GM21360 (cell line): ENCODE results near the gene TENM4.

Experiments
- ATAC-seq: cut with Tn5 transposase; IDR thresholded peaks from one replicate; pipeline ENCODE4 v1.9.1; 2021; ENCODE audit warnings: mild to moderate bottlenecking, moderate library complexity; ENCODE audit not compliant: unreplicated experiment

The TENM4 gene

GRCh38 chr11:78782725-78783124, 658.1 kb downstream of the TENM4 start:
- ATAC-seq: no peak

DNA sequence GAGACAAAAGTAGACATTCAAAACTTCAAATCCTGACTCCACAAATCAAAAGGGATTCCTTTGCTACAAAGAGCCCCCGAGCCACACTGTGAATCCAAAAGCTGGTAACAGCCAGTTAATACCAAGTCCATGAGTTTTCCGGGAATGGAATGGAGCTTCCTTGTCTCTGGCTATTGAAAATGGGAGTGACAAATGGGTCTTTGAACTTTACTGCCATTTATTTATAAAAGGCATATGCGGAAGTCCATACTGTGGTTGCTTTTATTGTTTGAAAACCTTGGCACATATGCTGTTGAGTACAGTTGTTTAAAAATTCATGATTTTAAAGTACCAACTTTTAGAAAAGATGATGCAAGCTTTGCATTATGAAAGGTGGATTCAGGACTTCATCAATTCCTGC, 659.9 kb downstream of the TENM4 start:
- no peak for ATAC-seq

GRCh38 chr11:78773492-78773891, 667.3 kb downstream of the TENM4 start:
- no peak for ATAC-seq

DNA sequence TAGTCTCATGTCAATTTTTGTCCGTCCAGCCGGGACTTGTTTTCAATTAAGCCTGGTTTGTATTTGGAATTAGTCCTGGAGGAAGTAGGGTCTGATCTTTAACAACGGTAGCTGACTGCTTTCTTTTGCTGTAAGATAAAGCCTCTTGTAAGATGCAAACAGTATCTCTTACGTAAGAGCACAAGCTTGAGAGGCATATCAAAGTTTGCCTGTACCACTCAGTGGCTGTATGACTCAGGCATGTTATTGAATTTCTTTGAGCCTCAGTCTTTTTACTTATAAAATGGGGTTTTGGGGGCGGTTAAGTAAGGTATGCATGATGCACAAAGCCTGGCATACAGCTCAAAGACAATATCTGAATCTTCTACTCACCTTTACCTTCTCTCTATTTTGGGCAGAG, 667.8 kb downstream of the TENM4 start:
- ATAC-seq: no peak

DNA sequence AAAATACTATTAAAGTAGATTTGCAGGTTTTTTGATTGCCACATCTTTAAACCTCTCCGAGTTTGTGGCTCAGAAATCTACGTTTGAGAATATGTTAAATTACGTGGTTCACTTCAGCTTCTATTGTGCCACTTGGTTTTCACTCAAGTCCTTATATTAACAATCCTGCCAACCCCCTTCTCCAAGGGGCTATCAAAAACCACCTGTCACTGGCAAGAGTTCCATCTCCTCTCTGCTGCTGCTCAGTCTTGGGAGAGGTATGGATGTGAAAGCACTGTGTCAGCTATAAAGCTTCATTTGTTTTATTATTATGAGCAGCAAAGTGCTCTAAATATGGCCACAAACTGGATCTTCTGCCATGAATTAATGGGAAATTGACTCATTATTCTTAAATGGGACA, 668.6 kb downstream of the TENM4 start:
- no peak for ATAC-seq

GRCh38 chr11:78770931-78771330, 669.9 kb downstream of the TENM4 start:
- ATAC-seq: no peak

DNA sequence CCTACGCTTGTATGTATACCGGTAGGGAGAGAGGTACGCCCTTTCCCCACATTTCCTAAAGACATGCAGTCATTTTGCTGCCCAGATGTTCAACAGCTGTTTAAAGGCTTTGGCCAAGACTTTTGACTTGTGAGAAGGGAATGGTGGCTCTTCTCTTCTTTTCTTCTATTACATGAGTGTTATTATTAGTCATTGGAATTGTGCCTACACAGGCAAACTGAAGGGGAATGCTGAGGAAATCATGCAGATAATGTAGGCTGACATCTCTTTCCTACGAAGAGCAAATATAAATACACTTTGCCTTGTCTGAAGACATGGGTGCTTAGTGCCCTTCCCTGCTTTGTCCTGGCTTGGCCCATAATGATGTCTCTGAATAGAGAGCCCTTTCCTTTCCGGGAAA, 671.9 kb downstream of the TENM4 start:
- no peak for ATAC-seq

- no peak for ATAC-seq
Observed at GRCh38 chr11:78768345-78768744, 672.5 kb downstream of the TENM4 start.

DNA sequence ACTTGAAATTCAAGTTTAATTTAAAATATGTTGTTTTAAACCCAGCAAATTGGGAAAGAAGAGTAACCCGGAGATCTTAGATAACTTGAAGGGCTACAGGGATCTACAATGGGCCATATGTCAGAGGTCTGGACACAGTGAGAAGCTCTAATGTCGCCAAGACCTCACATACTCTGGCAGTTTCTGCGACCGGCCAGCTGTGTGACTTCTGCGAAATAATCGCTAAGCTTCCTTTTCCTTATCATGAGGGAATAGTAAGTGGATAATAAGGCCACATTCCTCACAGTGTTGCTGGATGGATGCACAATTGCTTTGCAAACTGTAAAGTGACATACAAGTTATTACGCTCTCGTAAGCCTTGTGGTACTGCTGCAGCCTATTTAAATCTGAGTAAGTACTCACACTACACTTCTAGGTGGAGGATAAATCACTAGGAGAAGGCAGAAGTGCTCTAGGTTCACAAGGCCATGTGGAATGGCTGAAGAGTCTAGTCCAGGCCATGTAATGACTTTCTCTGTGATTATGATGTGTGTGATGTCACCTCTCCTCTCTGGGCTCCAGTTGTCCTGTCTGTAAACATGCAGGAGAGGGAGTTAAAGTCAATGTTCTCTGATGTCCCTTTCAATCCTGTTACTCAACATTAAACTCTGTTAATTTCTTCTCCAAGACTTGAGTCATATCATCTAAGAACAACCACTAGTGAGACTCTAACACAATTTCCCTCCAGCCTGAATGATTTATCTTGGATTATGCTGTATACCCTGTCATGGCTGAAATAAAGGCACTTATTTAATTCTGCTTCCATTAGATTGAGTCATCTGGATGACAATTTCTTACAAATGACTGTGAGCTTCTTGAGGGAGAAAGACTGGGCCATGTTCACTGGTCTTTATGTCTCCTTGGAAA, 673.5 kb downstream of the TENM4 start:
- ATAC-seq: no peak

DNA sequence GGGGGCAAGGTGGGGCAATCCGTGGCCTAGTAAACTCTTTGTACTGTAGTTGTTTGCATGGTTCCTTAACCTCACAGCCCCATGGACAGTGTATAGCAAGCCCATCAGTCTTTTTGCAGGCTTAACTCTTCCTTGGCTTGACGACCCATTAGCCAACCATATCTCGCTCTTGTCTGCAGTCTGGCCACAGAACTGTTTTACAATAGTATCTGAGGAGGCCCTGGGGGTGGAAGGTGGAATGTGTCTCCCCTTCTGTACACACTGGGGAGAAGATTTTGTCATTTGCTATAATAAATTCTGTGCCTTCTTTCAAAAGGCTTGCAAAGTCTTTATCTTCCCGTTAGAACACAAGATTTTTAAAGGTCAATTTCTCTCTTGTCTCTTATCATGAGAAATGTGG, 675.9 kb downstream of the TENM4 start:
- ATAC-seq: no peak

- no peak for ATAC-seq
Observed at GRCh38 chr11:78763664-78764063, 677.2 kb downstream of the TENM4 start.

- ATAC-seq: no peak
Observed at GRCh38 chr11:78762105-78762504, 678.7 kb downstream of the TENM4 start.

DNA sequence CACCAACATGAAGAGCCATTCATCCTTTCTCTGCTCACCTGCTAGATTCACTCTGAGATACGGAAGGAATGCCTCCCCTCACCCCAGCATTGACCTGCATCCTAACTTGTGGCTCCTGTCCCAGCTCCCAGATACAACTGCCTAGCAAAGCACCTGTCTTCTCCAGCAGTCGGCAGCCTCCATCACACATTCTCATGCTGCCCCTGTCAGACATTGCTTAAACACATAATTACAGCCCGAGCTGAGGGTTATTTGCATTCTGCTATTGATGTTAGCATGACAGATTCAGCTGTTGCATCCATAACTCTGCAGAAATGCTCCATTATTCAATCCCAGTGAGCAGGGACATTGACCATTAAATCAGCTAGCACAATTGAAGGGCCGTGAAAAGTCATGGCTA, 681.8 kb downstream of the TENM4 start:
- no peak for ATAC-seq

GRCh38 chr11:78753297-78753696, 687.5 kb downstream of the TENM4 start:
- no peak for ATAC-seq

- no peak for ATAC-seq
Observed at GRCh38 chr11:78752494-78752893, 688.3 kb downstream of the TENM4 start.

DNA sequence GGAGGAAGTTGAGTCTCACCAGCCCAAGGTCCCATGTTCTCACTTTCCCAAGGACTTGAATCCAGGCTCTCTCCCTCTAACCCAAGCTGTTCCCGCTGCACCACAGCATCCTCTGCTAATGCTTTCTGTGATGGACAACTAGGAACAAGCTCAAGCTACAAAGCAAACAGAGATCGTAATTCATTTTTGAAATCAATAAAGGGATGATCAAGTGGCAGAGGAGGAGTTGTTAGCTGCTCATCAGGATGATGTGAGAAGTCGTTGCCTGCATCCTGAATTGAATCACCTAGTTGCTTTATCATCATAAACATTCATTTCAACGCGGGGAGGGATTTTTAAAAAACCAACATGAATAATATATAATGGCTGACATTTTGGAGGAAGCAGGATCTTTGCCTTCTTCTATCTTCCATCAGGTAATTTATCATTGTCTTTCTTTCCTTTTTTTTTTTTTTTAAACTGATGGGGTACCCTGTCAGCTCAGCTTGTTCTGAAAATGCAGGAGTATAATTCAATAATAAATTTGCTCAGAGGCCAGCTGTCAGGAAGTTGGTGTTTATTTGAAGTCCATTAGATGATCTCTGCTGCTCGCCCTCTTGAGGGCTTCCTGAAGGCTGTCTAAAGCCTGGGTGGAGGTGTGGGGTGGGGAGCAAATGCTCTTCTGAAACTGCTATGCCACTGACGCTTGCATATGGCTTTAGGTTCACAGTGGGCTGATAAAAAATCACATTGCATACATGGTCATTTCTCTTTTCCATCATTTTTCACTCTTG, 691.7 kb downstream of the TENM4 start:
- ATAC-seq: no peak

DNA sequence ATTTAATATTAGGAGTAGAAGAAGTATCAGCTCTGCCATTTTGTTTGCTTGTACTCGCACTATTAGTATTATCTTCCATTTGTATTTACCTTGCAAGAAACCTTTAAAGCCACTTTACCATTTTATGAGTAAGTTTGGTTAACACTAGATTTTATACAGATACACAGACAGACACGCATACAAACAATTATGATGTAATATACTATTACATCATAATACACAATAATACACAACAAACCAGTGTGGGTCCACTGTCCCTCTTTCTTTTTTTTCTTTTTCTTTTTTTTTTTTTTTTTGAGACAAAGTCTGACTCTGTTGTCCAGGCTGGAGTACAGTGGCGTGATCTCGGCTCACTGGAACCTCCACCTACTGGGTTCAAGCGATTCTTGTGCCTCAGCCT, 695.9 kb downstream of the TENM4 start:
- no peak for ATAC-seq

DNA sequence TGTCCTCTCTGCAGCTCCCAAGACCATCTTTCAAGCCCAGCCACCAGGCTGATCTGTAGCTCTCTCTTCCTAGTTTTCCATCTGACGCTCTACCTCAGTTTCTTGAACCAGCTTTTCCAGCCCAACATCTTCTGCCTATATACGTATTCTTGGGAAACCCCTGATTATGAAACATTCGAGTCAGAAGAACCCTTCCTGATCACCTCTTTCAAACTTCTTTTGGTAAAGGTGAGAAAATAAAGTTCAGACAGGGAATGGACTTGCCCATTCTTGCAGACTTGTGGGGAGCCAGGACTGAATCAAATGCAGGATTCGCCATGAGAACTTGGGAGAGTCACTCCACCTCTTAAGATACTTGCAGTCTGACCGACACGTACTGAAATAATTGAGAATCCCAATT, 696.6 kb downstream of the TENM4 start:
- ATAC-seq: no peak

DNA sequence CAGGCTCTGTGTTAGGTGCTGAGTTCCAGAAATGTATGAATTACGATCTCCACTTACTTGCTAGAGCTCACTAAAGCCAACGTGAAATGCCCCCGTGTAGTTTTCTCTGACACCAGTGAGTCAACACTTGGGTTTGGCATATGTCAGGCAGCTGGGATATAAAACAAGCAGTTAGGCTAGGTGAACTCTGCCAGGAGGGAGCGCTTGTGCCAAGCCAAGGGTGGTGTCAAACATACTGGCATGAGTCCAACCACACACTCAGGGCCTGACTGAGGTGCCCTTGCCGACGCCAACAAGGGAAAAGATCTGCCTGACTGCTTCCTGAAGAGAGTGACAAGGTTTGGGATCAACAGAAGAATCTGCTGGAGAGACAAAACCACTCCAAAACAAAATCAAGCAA, 698.4 kb downstream of the TENM4 start:
- ATAC-seq: no peak

DNA sequence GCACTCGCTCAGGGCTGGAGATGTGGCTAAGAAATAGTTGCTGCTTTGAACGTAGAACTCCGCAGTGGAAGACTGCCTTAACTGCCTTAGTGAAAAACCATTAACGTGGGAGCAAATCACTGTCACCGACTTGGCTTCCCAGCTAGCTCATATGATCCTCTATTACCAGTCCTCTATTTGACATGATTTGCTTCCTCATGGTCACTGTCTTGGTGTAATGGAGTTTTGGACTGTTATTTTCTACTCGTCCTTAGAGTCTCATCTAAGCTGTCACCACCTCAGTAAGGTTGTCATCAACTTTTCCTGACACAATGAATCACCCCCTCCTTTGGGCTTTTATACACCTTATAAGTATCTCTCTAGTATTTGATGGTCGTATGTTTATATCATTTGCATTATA, 699.1 kb downstream of the TENM4 start:
- no peak for ATAC-seq

GRCh38 chr11:78740199-78741071, 700.4 kb downstream of the TENM4 start:
- no peak for ATAC-seq
